Adipocyte (in vitro differentiated cells): ENCODE results near the gene UHMK1.
"Not testable (repeated sequence)": the region's sequence is repeated elsewhere in the genome, so short reads cannot be mapped to it uniquely, and the experiment has no call there.

Experiments
- DNase-seq: peaks from one replicate; pipeline ENCODE4 v3.0.0-alpha.2; 2015; ENCODE audit warnings: low read depth
- H3K27me3 ChIP-seq: replicated peaks from 2 replicates; pipeline ENCODE4 v1.7.0; 2013; ENCODE audit warnings: mild to moderate bottlenecking, low read length, moderate library complexity; ENCODE audit not compliant: control insufficient read depth, insufficient read depth
- H3K36me3 ChIP-seq: 2 replicates; pipeline ENCODE4 v1.7.0; 2013; ENCODE audit warnings: low read length, mild to moderate bottlenecking, moderate library complexity; ENCODE audit not compliant: control insufficient read depth, insufficient read depth, severe bottlenecking
- H3K4me1 ChIP-seq: 2 replicates; pipeline ENCODE4 v1.7.0; 2013; ENCODE audit warnings: mild to moderate bottlenecking, low read length, moderate library complexity; ENCODE audit not compliant: control insufficient read depth, insufficient read depth
- H3K4me3 ChIP-seq: 2 replicates; pipeline ENCODE4 v1.7.0; 2013; ENCODE audit warnings: mild to moderate bottlenecking, low read length, moderate library complexity
- H3K9ac ChIP-seq: 2 replicates; pipeline ENCODE4 v1.7.0; 2013; ENCODE audit warnings: mild to moderate bottlenecking, low read length, moderate library complexity
- H3K9me3 ChIP-seq: 2 replicates; pipeline ENCODE4 v1.7.0; 2013; ENCODE audit warnings: mild to moderate bottlenecking, low read length, moderate library complexity; ENCODE audit not compliant: control insufficient read depth

UHMK1 gene, protein sequence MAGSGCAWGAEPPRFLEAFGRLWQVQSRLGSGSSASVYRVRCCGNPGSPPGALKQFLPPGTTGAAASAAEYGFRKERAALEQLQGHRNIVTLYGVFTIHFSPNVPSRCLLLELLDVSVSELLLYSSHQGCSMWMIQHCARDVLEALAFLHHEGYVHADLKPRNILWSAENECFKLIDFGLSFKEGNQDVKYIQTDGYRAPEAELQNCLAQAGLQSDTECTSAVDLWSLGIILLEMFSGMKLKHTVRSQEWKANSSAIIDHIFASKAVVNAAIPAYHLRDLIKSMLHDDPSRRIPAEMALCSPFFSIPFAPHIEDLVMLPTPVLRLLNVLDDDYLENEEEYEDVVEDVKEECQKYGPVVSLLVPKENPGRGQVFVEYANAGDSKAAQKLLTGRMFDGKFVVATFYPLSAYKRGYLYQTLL

DNA sequence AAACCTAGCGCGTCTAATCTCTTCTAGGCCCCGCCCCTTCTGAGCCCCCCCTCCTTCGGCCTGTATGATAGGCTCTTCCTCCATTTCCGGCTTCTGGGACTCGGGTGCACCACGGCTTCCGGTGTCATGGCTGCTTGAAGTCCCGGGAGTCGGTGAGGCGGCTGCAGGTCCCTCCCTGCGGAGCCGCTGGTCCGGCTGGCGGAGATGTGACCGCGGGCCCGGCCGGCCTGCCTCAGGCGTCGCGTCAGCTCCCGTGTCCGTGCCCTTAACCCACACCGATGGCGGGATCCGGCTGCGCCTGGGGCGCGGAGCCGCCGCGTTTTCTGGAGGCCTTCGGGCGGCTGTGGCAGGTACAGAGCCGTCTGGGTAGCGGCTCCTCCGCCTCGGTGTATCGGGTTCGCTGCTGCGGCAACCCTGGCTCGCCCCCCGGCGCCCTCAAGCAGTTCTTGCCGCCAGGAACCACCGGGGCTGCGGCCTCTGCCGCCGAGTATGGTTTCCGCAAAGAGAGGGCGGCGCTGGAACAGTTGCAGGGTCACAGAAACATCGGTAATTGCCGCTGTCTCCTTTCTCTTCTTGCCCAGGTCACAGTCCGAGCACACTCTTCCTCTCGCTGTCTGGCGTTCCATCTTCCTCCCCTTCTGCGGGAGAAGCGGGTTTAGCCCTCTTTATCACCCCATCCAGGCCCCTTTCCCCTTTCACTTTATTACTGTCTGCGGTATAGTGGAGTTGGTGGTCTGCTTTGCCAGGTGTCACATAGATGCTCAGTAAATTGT, at the start of gene UHMK1:
Gene UHMK1 (plus strand): TSS at position 96 of the 773 bp plus-strand sequence. CDS start 183 bp downstream, at position 279.
- Histone ChIP-seq H3K4me1 (peaks cover 43% of the 10 kb centered on the region), H3K27me3 (no peaks in the 10 kb centered on the region), H3K9me3 (no peaks in the 10 kb centered on the region), H3K9ac (peak within 1 kb of the TSS; percentile 99), H3K36me3 (peaks cover 24% of the 10 kb centered on the region), H3K4me3 (peak within 1 kb of the TSS; percentile 96)
- peak; percentile 98 for DNase-seq

DNA sequence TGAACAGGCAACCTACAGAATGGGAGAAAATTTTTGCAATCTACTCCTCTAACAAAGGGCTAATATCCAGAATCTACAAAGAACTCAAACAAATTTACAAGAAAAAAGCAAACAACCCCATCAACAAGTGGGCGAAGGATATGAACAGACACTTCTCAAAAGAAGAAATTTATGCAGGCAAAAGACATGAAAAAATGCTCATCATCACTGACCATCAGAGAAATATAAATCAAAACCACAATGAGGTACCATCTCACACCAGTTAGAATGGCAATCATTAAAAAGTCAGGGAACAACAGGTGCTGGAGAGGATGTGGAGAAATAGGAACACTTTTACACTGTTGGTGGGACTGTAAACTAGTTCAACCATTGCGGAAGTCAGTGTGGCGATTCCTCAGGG, 43.3 kb upstream of the UHMK1 start:
- not testable (repeated sequence) for H3K4me1 ChIP-seq, DNase-seq, H3K9ac ChIP-seq, H3K27me3 ChIP-seq, H3K36me3 ChIP-seq, H3K9me3 ChIP-seq, H3K4me3 ChIP-seq

DNA sequence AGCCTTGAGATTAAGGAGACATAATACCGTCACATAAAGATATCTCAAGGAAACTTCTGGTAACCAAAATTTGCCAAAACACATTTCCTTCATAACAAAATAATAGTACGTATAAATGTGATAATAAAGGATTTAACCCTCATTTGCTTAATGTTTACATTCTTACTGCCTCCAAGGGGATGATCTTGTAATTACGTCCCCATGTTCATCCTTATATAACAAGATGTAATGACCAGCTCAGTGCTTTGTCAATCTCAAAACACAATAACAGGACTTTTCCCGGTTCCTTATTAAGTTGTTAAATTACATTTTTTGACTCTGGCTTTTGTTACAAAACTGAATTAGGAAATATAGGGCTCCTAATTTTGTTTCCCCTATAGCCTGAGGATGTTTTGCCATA, 41.3 kb upstream of the UHMK1 start:
- Histone ChIP-seq H3K4me1 (peaks cover 6% of the 10 kb centered on the region), H3K27me3 (no peaks in the 10 kb centered on the region), H3K9ac (no peak overlapping the region), H3K4me3 (no peak overlapping the region), H3K36me3 (no peaks in the 10 kb centered on the region), H3K9me3 (no peaks in the 10 kb centered on the region)
- no peak for DNase-seq

DNA sequence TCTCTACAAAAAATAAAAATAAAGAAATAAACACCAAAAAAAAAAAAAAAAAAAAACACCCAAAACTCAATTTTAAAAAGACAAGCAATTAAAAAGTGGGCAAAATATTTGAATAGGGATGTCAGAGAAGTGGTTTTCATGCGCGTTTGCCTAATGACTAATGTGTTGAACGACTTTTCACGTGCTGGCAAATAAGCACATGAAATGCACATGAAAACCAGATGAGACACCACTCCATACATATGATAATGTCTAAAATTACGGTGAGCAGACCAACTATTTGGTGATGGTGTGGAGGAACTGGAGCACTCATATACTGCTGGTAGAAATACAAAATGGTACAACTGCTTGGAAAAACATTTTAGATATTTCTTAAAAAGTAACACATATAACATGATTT, 39.4 kb upstream of the UHMK1 start:
- H3K9me3 ChIP-seq = no peaks in the 10 kb centered on the region
- DNase-seq = no peak
- H3K4me1 ChIP-seq = peaks cover 6% of the 10 kb centered on the region

DNA sequence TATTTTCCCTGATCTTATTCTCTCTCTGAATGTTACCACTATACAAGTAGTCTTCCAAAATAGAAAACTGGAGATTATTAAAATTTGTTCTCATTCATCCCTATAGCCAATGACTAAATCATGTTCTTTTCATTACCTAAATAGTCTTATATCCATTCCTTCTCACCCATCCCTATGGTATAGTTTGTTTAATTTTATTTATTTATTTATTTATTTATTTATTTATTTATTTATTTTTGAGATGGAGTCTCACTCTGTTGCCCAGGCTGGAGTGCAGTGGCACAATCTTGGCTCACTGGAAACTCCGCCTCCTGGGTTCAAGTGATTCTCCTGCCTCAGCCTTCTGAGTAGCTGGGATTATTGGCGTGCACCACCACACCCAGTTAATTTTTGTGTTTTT, 35.2 kb upstream of the UHMK1 start:
- not testable (repeated sequence) for DNase-seq, H3K4me3 ChIP-seq, H3K9me3 ChIP-seq, H3K36me3 ChIP-seq, H3K9ac ChIP-seq
- Histone ChIP-seq H3K4me1 (peaks cover 11% of the 10 kb centered on the region), H3K27me3 (peaks cover 10% of the 10 kb centered on the region)

More for the DNA sequence above, 39.4 kb upstream of the UHMK1 start:
- Histone ChIP-seq H3K27me3 (no peaks in the 10 kb centered on the region), H3K4me3 (no peak overlapping the region), H3K9ac (no peak overlapping the region), H3K36me3 (no peaks in the 10 kb centered on the region)

DNA sequence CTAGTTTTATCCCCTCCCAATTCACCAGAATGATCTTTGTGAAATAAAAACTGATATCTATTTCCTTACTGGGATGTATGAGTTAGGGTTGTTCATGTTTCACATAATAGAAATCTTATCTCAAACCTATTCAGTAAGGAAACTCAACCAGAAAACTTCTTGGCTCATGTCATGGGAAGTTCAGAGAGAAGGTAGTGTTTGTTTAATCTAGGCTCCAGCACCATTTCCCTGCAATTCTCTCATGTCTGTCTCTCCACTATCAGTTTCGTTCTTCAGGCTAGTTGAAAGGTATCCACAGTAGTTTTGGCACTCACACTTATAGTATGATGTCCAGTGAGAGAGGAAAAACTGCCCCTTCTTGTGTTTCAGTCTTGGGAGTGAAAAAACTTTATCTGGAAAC, 34.6 kb upstream of the UHMK1 start:
- Histone ChIP-seq H3K4me3 (no peak overlapping the region), H3K9me3 (no peaks in the 10 kb centered on the region), H3K4me1 (peaks cover 16% of the 10 kb centered on the region), H3K36me3 (no peaks in the 10 kb centered on the region), H3K27me3 (peaks cover 10% of the 10 kb centered on the region), H3K9ac (no peak overlapping the region)
- DNase-seq = no peak

DNA sequence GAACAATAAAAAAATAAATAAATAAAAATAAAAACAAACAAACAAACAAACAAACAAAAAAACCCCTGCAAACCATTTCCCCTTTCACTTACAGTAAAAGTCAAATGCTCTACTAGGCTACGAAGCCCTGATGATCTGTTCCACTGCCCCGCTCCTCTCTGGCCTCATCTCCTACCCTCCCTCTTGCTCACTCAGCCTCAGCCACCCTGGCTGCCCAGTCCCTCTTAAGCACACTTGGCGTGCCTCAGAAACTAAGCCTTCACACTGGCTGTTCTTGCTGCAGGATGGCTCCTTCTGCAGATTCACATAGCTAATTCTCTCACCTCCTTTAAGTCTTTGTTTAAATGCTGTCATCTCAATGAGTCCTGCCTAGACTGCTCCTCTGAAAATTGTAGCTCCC, 30.8 kb upstream of the UHMK1 start:
- no peaks in the 10 kb centered on the region for H3K9me3 ChIP-seq
- H3K9ac ChIP-seq = peak overlapping the region; percentile 6
- no peak overlapping the region for H3K4me3 ChIP-seq
- peaks cover 12% of the 10 kb centered on the region for H3K4me1 ChIP-seq
- peaks cover 16% of the 10 kb centered on the region for H3K27me3 ChIP-seq
- H3K36me3 ChIP-seq = no peaks in the 10 kb centered on the region
- DNase-seq = no peak

DNA sequence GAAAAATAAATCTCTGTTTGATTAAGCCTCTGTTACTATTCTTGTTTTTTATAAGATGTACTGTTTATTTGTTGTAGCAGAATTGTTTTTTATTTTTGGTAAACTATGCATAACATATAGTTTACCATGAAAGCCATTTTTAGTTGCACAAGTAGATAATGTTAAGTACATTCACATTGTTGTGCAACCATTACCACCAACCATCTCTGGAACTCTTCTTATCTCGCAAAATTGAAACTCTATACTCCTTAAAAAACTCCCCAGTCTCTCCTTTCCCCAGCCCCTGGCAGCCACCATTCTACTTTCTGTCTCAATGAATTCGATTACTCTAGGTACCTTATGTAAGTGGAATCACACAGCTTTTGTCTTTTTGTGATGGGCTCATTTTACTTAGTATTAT, 27.4 kb upstream of the UHMK1 start:
- DNase-seq = peak; percentile 14
- Histone ChIP-seq H3K4me1 (peaks cover 12% of the 10 kb centered on the region), H3K9ac (no peak overlapping the region)

DNA sequence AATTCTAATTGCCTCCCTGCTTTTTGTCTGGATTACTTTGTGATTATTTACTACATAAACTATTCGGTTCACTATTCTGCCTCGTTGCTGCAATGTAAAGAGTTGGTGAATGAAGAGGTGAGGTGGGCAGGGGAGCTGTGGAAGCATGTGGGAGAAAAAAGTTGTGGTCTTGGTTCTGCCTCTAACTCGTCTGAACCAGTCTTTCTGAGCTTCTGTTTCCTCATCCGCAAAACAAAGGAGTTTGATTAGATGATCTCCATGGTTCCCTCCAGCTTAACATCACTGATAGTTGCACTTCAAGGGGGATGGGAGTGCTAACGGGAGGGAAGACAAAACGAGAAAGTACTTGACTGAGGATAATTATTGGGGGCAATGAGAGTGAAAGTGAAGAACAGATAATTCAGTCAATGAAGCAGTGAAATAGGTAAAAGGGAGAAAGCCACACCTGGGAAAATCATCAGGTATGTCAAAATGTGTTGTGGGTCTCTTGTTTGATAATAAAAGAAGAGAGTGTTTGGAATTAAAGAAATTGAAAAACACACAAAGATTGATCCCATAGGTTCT, 26.2 kb upstream of the UHMK1 start:
- Histone ChIP-seq H3K9ac (no peak overlapping the region), H3K27me3 (peaks cover 6% of the 10 kb centered on the region), H3K4me3 (no peak overlapping the region), H3K4me1 (peaks cover 12% of the 10 kb centered on the region), H3K9me3 (peaks cover under 1% of the 10 kb centered on the region), H3K36me3 (no peaks in the 10 kb centered on the region)
- DNase-seq = no peak

More for the DNA sequence above, 27.4 kb upstream of the UHMK1 start:
- Histone ChIP-seq H3K36me3 (no peaks in the 10 kb centered on the region), H3K9me3 (no peaks in the 10 kb centered on the region), H3K4me3 (no peak overlapping the region), H3K27me3 (peaks cover 6% of the 10 kb centered on the region)

DNA sequence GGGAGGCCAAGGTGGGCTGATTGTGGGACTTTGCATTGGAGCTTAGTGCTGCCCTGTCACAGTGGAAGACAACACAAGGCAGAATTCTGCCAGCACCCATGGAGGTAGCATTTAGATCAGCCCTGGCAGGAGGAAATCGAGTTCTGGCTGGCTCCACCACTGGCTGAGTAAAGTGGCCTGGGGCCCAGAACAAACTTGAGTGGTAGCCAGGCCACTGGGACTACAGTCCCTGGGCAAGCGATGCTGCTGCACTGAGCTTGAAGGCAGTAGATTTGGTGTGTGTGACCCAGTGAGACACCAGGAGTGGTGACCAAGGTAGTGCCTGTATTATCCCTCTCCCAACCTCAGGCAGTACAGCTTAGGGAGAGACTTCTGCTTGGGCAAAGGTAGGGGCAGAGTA, 22.5 kb upstream of the UHMK1 start:
- Histone ChIP-seq H3K9me3 (peaks cover 9% of the 10 kb centered on the region), H3K9ac (no peak overlapping the region), H3K4me1 (no peaks in the 10 kb centered on the region), H3K4me3 (no peak overlapping the region), H3K27me3 (peaks cover 6% of the 10 kb centered on the region), H3K36me3 (no peaks in the 10 kb centered on the region)
- DNase-seq = no peak

DNA sequence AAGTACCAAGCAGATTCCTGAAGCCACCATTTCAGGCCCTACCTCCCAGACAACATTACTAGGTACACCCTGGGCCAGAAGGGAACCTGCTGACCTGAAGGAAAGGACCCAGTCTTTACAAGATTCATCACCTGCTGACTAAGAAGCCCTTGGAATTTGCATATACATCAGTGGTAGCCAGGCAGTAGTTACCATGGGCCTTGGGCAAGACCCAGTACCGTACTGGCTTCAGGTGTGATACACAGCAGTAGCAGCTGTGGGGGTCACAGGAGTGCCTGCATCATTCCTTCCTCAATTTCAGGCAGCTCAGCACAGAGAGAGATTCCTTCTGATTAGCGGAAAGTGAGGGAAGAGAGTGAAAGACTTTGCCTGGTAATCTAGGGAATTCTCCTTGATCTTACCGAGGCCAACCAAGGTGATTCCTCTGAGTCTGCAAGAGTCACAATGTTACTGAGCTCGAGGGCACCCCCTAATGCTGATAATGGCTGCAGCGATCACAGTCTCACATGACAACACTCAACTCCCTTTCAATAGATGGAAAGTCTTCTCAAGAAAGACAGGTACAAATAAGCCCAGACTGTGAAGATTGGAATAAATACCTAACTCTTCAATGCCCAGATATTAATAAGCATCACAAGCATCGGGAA, 22.0 kb upstream of the UHMK1 start:
- peaks cover 6% of the 10 kb centered on the region for H3K27me3 ChIP-seq
- H3K9ac ChIP-seq = no peak overlapping the region
- H3K4me3 ChIP-seq = no peak overlapping the region
- H3K4me1 ChIP-seq = no peaks in the 10 kb centered on the region
- H3K9me3 ChIP-seq = peaks cover 12% of the 10 kb centered on the region
- H3K36me3 ChIP-seq = no peaks in the 10 kb centered on the region
- DNase-seq = no peak
